Measurements from ENCODE around the gene HYCC1. TPM values are rescaled to one million over a fixed set of nuclear protein-coding genes. Genes with fewer than 3 reads are reported as not detected.
A peak's percentile ranks its signal among the peaks of the same experiment; 100 is the strongest.
"Not testable (repeated sequence)": the region's sequence is repeated elsewhere in the genome, so short reads cannot be mapped to it uniquely, and the experiment has no call there.

The HYCC1 gene
- total RNA-seq = 62.3 and 73.7 TPM in 2 replicates
- long read RNA-seq, full-length matches to known transcripts = 96 of 129 reads
- long read RNA-seq, partial matches to known transcripts = 7 of 129 reads
- long read RNA-seq, other reads (novel, unspliced or antisense) = 26 of 129 reads

DNA sequence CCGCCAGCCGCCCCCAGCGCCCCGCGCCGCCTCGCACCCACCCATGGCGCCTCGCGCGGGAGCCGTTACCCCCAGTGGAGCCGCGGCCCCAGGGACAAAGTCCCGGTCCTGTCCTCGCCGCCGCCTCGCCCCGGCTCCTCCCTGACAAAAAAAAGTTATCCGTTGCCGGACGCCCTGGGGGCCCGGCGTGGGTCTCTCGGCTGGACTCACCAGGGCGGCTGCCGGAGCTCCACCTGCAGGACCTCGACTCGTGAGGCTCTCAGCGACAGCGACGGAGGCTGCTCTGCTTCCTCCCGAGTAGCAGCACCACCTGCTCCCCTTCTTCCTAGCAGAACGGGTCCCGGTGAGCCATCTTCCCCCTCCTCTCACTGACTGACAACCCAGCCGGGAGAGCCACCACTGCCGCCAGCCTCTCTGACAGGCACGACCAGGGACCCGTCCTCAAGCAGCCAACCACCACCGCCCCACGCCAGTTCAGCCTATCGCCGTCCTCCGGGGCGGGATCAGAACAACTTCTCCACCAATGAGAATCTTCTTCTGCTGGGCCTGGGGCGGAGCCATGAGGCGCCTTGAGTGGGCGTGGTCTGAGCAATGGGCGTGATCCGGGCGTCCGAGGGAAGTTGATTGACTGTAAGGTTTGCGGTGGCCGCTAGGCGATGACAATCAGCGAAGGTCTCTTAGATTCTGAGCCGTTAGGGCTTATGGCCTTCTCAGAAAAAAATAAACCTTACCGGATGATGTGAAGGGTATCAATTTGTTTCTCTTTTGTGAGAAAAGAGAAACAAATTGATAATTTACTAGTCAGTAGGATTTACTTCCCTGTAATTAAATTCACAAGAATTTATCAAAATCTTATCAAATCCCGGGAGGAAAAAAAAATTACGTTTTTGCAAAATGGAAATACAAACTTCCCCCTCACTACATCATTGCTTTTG lies at the start of gene HYCC1:
HYCC1 (minus strand) TSS at position 416 of the 935 bp plus-strand sequence. CDS start 23,019 bp downstream, outside the sequence.
- Mint-ChIP-seq H3K9me3 (no peaks in the 10 kb centered on the region), H3K36me3 (ENCODE audit: low read depth) (no peaks in the 10 kb centered on the region), H3K4me3 (peak within 1 kb of the TSS; percentile 99), H3K27me3 (ENCODE audit: low read depth) (peaks cover 3% of the 10 kb centered on the region), H3K27ac (ENCODE audit: unreplicated experiment) (peak within 1 kb of the TSS; percentile 83), H3K4me1 (peaks cover 19% of the 10 kb centered on the region)
- TF ChIP-seq, protein P1, sequence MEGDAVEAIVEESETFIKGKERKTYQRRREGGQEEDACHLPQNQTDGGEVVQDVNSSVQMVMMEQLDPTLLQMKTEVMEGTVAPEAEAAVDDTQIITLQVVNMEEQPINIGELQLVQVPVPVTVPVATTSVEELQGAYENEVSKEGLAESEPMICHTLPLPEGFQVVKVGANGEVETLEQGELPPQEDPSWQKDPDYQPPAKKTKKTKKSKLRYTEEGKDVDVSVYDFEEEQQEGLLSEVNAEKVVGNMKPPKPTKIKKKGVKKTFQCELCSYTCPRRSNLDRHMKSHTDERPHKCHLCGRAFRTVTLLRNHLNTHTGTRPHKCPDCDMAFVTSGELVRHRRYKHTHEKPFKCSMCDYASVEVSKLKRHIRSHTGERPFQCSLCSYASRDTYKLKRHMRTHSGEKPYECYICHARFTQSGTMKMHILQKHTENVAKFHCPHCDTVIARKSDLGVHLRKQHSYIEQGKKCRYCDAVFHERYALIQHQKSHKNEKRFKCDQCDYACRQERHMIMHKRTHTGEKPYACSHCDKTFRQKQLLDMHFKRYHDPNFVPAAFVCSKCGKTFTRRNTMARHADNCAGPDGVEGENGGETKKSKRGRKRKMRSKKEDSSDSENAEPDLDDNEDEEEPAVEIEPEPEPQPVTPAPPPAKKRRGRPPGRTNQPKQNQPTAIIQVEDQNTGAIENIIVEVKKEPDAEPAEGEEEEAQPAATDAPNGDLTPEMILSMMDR (conservative IDR thresholded peaks at IDR 0.05) = peak; percentile 67
- peak; percentile 98 for DNase-seq (ENCODE audit: low read depth, low spot score)

DNA sequence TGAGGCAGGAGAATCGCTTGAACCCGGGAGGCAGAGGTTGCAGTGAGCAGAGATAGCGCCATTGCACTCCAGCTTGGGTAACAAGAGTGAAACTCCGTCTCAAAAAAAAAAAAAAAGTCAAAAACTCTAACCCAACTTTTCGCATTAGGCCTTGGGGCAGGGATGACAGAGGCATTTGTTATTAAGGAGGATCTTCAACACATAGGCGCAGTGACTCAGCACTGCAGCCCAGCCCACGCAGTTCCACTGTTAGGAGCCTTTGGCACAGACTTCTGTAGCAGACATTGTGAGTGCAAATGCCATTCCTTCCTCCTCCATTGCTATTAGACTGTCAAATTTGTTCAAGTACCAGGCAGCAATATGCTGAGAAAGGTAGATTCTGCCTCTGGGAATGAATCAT lies 48.5 kb upstream of the HYCC1 start:
- H3K36me3 Mint-ChIP-seq (ENCODE audit: low read depth) = no peaks in the 10 kb centered on the region
- peaks cover 6% of the 10 kb centered on the region for H3K4me1 Mint-ChIP-seq
- H3K4me3 Mint-ChIP-seq = no peak overlapping the region
- no peaks in the 10 kb centered on the region for H3K9me3 Mint-ChIP-seq
- no peak for DNase-seq (ENCODE audit: low read depth, low spot score)
- TF ChIP-seq, protein P1 (conservative IDR thresholded peaks at IDR 0.05) = no peak
- no peak overlapping the region for H3K27ac Mint-ChIP-seq (ENCODE audit: unreplicated experiment)
- no peaks in the 10 kb centered on the region for H3K27me3 Mint-ChIP-seq (ENCODE audit: low read depth)

- TF ChIP-seq, protein P1 (conservative IDR thresholded peaks at IDR 0.05) = no peak
- Mint-ChIP-seq H3K27ac (ENCODE audit: unreplicated experiment) (no peak overlapping the region), H3K27me3 (ENCODE audit: low read depth) (no peaks in the 10 kb centered on the region), H3K9me3 (no peaks in the 10 kb centered on the region), H3K4me1 (no peaks in the 10 kb centered on the region), H3K4me3 (no peak overlapping the region), H3K36me3 (ENCODE audit: low read depth) (no peaks in the 10 kb centered on the region)
- no peak for DNase-seq (ENCODE audit: low read depth, low spot score)
Measured at GRCh38 chr7:23061327-23061726, 47.4 kb upstream of the HYCC1 start.

DNA sequence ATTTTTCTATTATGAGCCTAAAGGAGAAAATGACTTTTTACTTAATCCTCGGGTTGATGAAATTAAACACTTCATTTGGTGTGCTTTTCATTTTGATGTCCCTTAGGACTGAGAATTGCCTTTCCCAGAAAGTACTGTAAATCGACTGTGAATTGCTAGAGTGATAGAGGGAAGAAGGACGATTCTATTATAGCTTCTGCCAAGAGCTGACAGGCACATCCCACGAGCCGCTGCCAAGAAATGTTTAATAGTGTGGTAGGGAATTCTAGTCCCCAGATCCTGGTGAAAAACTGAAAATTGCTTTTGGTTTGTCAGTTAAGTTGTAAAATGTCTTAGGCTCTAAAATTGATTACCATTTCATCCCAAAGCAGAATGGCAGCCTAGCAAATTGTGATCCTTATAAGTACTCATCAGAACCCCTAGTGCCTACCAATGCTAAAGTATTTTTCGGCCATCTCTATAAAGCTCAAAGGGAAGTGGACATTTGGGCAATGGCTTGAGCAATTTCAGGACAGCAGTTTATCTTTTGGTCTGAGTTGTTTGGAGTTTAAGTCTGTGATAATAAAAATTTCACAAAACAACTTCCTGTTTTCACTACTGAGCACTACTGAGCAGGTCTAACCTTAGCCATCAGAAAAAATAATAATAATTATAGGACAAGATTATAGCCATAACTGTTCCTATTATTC lies 44.6 kb upstream of the HYCC1 start:
- Mint-ChIP-seq H3K9me3 (no peaks in the 10 kb centered on the region), H3K4me3 (no peak overlapping the region), H3K4me1 (no peaks in the 10 kb centered on the region), H3K27ac (ENCODE audit: unreplicated experiment) (no peak overlapping the region), H3K27me3 (ENCODE audit: low read depth) (no peaks in the 10 kb centered on the region), H3K36me3 (ENCODE audit: low read depth) (no peaks in the 10 kb centered on the region)
- TF ChIP-seq, protein P1 (conservative IDR thresholded peaks at IDR 0.05) = no peak
- DNase-seq (ENCODE audit: low read depth, low spot score) = no peak

DNA sequence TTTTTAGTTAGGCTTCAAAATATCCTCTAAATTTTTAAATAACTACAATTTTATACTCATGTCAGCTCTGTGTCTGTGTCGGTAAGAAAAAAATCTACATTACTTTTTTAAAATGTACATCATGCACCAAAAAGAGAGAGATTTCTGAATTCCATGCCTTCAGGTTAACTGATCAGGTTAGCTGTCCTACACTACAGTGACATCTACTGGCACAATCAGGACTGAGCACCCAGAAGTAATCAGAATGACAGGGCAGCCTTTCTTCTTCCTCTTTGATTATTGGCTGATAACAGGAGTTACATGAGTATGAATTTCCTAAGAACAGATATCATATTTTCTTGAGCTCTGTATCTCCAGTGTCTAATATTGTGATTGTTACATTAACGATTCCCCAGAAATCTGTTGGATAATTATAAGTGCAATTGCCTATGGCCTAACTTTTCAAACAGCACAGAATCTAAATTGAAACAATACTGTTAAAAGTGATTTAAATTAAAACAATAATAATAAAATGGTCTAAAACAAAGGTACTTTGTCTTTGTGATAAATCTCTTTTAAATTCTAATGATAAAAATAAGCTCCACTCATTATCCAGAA lies 41.8 kb upstream of the HYCC1 start:
- H3K4me3 Mint-ChIP-seq = no peak overlapping the region
- H3K9me3 Mint-ChIP-seq = no peaks in the 10 kb centered on the region
- no peak overlapping the region for H3K27ac Mint-ChIP-seq (ENCODE audit: unreplicated experiment)
- no peaks in the 10 kb centered on the region for H3K4me1 Mint-ChIP-seq
- no peaks in the 10 kb centered on the region for H3K36me3 Mint-ChIP-seq (ENCODE audit: low read depth)
- no peaks in the 10 kb centered on the region for H3K27me3 Mint-ChIP-seq (ENCODE audit: low read depth)
- TF ChIP-seq, protein P1 (conservative IDR thresholded peaks at IDR 0.05) = peak; percentile 94
- DNase-seq (ENCODE audit: low read depth, low spot score) = peak; percentile 37

- H3K4me3 Mint-ChIP-seq; DNase-seq (ENCODE audit: low read depth, low spot score); H3K4me1 Mint-ChIP-seq: not testable (repeated sequence)
Measured at GRCh38 chr7:23051124-23051485, 37.2 kb upstream of the HYCC1 start.

DNA sequence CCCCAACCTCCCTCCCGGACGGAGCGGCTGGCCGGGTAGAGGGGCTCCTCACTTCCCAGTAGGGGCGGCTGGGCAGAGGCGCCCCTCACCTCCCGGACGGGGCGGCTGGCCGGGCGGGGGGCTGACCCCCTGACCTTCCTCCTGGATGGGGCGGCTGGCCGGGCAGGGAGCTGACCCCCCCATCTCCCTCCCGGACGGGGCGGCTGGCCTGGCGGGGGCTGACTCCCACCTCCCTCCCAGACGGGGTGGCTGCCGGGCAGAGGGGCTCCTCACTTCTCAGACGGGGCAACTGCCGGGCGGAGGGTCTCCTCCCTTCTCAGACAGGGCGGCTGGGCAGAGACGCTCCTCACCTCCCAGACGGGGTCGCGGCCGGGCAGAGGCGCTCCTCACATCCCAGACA lies 32.4 kb upstream of the HYCC1 start:
- not testable (repeated sequence) for H3K27me3 Mint-ChIP-seq (ENCODE audit: low read depth); H3K27ac Mint-ChIP-seq (ENCODE audit: unreplicated experiment); H3K4me3 Mint-ChIP-seq; H3K36me3 Mint-ChIP-seq (ENCODE audit: low read depth); DNase-seq (ENCODE audit: low read depth, low spot score); H3K9me3 Mint-ChIP-seq; H3K4me1 Mint-ChIP-seq

More at GRCh38 chr7:23051124-23051485, 37.2 kb upstream of the HYCC1 start:
- not testable (repeated sequence) for H3K36me3 Mint-ChIP-seq (ENCODE audit: low read depth); H3K9me3 Mint-ChIP-seq; H3K27me3 Mint-ChIP-seq (ENCODE audit: low read depth); H3K27ac Mint-ChIP-seq (ENCODE audit: unreplicated experiment)

GRCh38 chr7:23045086-23045485 lies 31.2 kb upstream of the HYCC1 start:
- not testable (repeated sequence) for DNase-seq (ENCODE audit: low read depth, low spot score); H3K36me3 Mint-ChIP-seq (ENCODE audit: low read depth); H3K27me3 Mint-ChIP-seq (ENCODE audit: low read depth); H3K4me1 Mint-ChIP-seq; H3K27ac Mint-ChIP-seq (ENCODE audit: unreplicated experiment); H3K9me3 Mint-ChIP-seq; H3K4me3 Mint-ChIP-seq
